K562 (cell line): ENCODE measurements around the gene RNF41. TPM values are rescaled to one million over a fixed set of nuclear protein-coding genes. Genes with fewer than 3 reads are reported as not detected.

Experiments
- ARHGAP35 ChIP-seq: fragments of 450-650 bp; IDR thresholded peaks from 2 replicates; pipeline ENCODE4 v1.6.1; 2018; ENCODE audit not compliant: partially characterized antibody
- BMI1 ChIP-seq: fragments of 150-350 bp; IDR thresholded peaks from 2 replicates; pipeline ENCODE4 v1.6.1; 2014; ENCODE audit warnings: low read length
- DMBX1 ChIP-seq: fragments of 250-450 bp; sonication (Bioruptor Pico); IDR thresholded peaks from 2 replicates; pipeline ENCODE4 v1.8.0; 2022; ENCODE audit warnings: inconsistent platforms, mild to moderate bottlenecking, moderate library complexity, borderline replicate concordance
- GABPB1 ChIP-seq: sonication (generic); formaldehyde crosslinking; IDR thresholded peaks from 2 replicates; pipeline ENCODE4 v1.8.0; 2022; ENCODE audit warnings: mild to moderate bottlenecking, missing genetic modification reagents
- HDAC3 ChIP-seq: fragments of 450-650 bp; IDR thresholded peaks from 2 replicates; pipeline ENCODE4 v1.6.1; 2018; ENCODE audit warnings: borderline replicate concordance, mild to moderate bottlenecking, moderate library complexity; ENCODE audit not compliant: partially characterized antibody
- HMG20A ChIP-seq: fragments of 450-650 bp; formaldehyde crosslinking; conservative IDR thresholded peaks from 2 replicates; pipeline ENCODE4 v1.4.0; 2020; ENCODE audit warnings: mild to moderate bottlenecking, mixed read lengths
- L3MBTL2 ChIP-seq: fragments of 450-650 bp; IDR thresholded peaks from 2 replicates; pipeline ENCODE4 v1.6.1; 2016; ENCODE audit warnings: mild to moderate bottlenecking, moderate library complexity
- NFRKB ChIP-seq: fragments of 450-650 bp; IDR thresholded peaks from 2 replicates; pipeline ENCODE4 v1.6.1; 2016; ENCODE audit warnings: low read depth
- PHB ChIP-seq: fragments of 250-450 bp; sonication (Bioruptor Pico); IDR thresholded peaks from 2 replicates; pipeline ENCODE4 v1.5.0; 2021
- POLR2B ChIP-seq: fragments of 450-650 bp; IDR thresholded peaks from 2 replicates; pipeline ENCODE4 v1.6.1; 2018; ENCODE audit warnings: low read depth; ENCODE audit not compliant: partially characterized antibody
- RFX5 ChIP-seq: IDR thresholded peaks from 2 replicates; pipeline ENCODE4 v1.6.1; 2011; ENCODE audit warnings: low read depth, mild to moderate bottlenecking, improper control_type of control experiment, low read length
- SETDB1 ChIP-seq: IDR thresholded peaks from one replicate; pipeline ENCODE4 v1.6.1; 2012; ENCODE audit warnings: low read length, control low read depth, inconsistent platforms
- SLC30A9 ChIP-seq: fragments of 250-450 bp; sonication (Bioruptor Pico); IDR thresholded peaks from 2 replicates; pipeline ENCODE4 v1.8.0; 2022; ENCODE audit warnings: mild to moderate bottlenecking, moderate library complexity
- SREBF2 ChIP-seq: sonication (generic); formaldehyde crosslinking; IDR thresholded peaks from 2 replicates; pipeline ENCODE4 v1.4.0; 2020; ENCODE audit warnings: mild to moderate bottlenecking, missing genetic modification reagents
- SRSF7 ChIP-seq: fragments of 200-400 bp; formaldehyde crosslinking; optimal IDR thresholded peaks from 2 replicates; pipeline ENCODE3; 2017; ENCODE audit warnings: mild to moderate bottlenecking, low read depth, low read length
- YY1 ChIP-seq, 3 experiments: IDR thresholded peaks; 2 replicates each; pipeline ENCODE4 v1.6.1; 2011; ENCODE audit warnings: low read length in 2 of 3, mild to moderate bottlenecking in 2 of 3, moderate library complexity in 2 of 3, borderline replicate concordance in 1 of 3, control low read depth in 1 of 3, low read depth in 1 of 3; ENCODE audit not compliant: insufficient read depth in 3 of 3, insufficient replicate concordance in 2 of 3, control insufficient read depth in 1 of 3, insufficient read length in 1 of 3; ENCODE audit errors: extremely low read depth in 1 of 3
- ZC3H11A ChIP-seq: IDR thresholded peaks from 2 replicates; pipeline ENCODE4 v1.6.1; 2012; ENCODE audit warnings: low read depth, low read length, improper control_type of control experiment
- ZNF184 ChIP-seq: sonication (generic); formaldehyde crosslinking; IDR thresholded peaks from 2 replicates; pipeline ENCODE4 v1.5.0; 2020; ENCODE audit warnings: missing genetic modification reagents
- ZNF224 ChIP-seq: sonication (generic); formaldehyde crosslinking; IDR thresholded peaks from 2 replicates; pipeline ENCODE4 v1.8.0; 2022; ENCODE audit warnings: mild to moderate bottlenecking, missing genetic modification reagents
- ZNF75A ChIP-seq: fragments of 450-650 bp; formaldehyde crosslinking; IDR thresholded peaks from 2 replicates; pipeline ENCODE4 v1.4.0; 2020; ENCODE audit warnings: mild to moderate bottlenecking
- ZNF785 ChIP-seq: fragments of 250-450 bp; sonication (Bioruptor Pico); IDR thresholded peaks from 2 replicates; pipeline ENCODE4 v1.4.0; 2020; ENCODE audit warnings: mild to moderate bottlenecking
- ZZZ3 ChIP-seq: fragments of 450-650 bp; IDR thresholded peaks from 2 replicates; pipeline ENCODE4 v1.6.1; 2016; ENCODE audit warnings: antibody characterized with exemption, mild to moderate bottlenecking, moderate library complexity
- polyA plus RNA-seq, 8 experiments: library from polyadenylated mRNA; depleted of rRNA in 4 of 8; stranded (reverse) in 5 of 8; unstranded in 3 of 8; fragments of >200 nt; fragmentation: Nextera tagmentation in 2 of 8; fragmentation: Illumina TruSeq in 1 of 8; extraction: Ambion mirVana in 2 of 8; extraction: Trizol in 1 of 8; gene quantifications; 2 replicates each; pipeline versions ENCODE4 v1.2.1 to v1.2.3, GENCODE V29; 2011 to 2014; ENCODE audit warnings: inconsistent platforms in 1 of 8, missing spikeins in 1 of 8
- total RNA-seq, 7 experiments: library from RNA; depleted of rRNA in 6 of 7; stranded (reverse); fragments of >200 nt in 6 of 7; fragmentation: Illumina TruSeq in 2 of 7; extraction: Trizol in 2 of 7; gene quantifications; 2 replicates each; pipeline versions ENCODE4 v1.2.1 to v1.2.3, GENCODE V29; 2011 to 2021; ENCODE audit warnings: low replicate concordance in 1 of 7
- TF ChIP-seq, protein P1 (sequence below): fragments of 450-650 bp; IDR thresholded peaks from 2 replicates; pipeline ENCODE4 v1.6.1; 2018; ENCODE audit warnings: mild to moderate bottlenecking, low read depth; ENCODE audit not compliant: partially characterized antibody
- TF ChIP-seq, protein P2 (sequence below): fragments of 450-650 bp; IDR thresholded peaks from 2 replicates; pipeline ENCODE4 v1.6.1; 2017; ENCODE audit warnings: mild to moderate bottlenecking, moderate library complexity
- TF ChIP-seq, protein P3 (sequence below): fragments of 250-450 bp; sonication (Bioruptor Pico); IDR thresholded peaks from 2 replicates; pipeline ENCODE4 v1.6.1; 2021; ENCODE audit warnings: mild to moderate bottlenecking
- TF ChIP-seq, protein P4 (sequence below), 3 experiments: fragments of 200-800 bp in 1 of 3; sonication (Bioruptor generic) in 1 of 3; sonication (generic) in 1 of 3; formaldehyde crosslinking in 1 of 3; IDR thresholded peaks; 2 replicates each; pipeline versions ENCODE4 v1.6.1 to v1.8.0; 2016 to 2022; ENCODE audit warnings: mild to moderate bottlenecking in 2 of 3, missing compliant biosample characterization in 2 of 3, missing genetic modification characterization in 2 of 3, missing genetic modification reagents in 1 of 3

RNF41 gene
- total and polyA plus RNA-seq, 9 of the 15 experiments (the other 6 are each of a cell fraction or from before 2014, with no cell fraction given), result 28.2 to 46.8 (median 33.8) TPM

DNA sequence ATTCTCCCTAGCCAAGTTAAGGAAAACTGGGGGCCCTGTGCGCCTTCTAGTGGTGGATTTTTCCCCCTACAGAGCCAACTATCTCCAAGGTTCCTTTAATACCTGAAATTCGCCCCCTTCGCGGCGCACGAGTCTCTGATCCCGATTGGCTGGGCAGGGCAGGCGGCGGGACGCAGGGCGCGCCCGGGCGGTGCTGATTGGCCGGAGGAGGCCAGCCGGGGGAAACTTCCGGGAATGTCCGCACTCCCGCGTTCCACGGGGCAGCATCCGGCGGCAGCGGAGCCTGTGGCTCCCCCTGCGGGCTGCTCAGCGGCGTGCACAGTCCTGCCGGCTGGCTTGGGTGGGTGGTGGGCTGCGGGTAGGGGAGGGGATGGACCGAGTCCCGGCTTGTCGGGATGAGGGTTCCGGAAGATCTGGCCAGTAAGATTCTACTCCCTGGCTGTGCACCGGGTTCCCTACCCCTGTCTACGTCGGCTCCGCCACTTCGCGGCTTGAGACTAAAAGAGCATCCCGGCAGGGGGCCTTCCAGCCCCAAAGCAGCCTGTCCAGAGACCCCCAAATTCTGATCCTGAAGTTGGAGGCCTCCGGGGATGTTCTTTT is 2.5 kb upstream of the RNF41 start, which contains the start of gene NABP2 (continued):
- TF ChIP-seq SRSF7 (no peak), ZNF75A (CRISPR knock-in tag) (no peak), GABPB1 (peak; percentile 94), ZNF184 (CRISPR knock-in tag) (no peak), SREBF2 (CRISPR knock-in tag) (no peak), HMG20A (no peak), PHB (no peak), BMI1 (no peak), ZC3H11A (no peak), RFX5 (no peak), L3MBTL2 (peak; percentile 93), ZNF224 (CRISPR knock-in tag) (no peak), ZNF785 (CRISPR knock-in tag) (no peak), SLC30A9 (CRISPR knock-in tag) (no peak), POLR2B (no peak), HDAC3 (no peak), ARHGAP35 (no peak), SETDB1 (no peak), ZZZ3 (peak; percentile 86), DMBX1 (CRISPR knock-in tag) (no peak), YY1 (IDR thresholded peaks at IDR 0.05; ENCODE audit: borderline replicate concordance in 1 of 3, control insufficient read depth in 1 of 3, extremely low read depth in 1 of 3, insufficient read depth in 3 of 3, insufficient read length in 1 of 3, insufficient replicate concordance in 2 of 3, low read depth in 1 of 3, low read length in 2 of 3) (peak in 2 of 3 experiments; percentile 74 to 80), NFRKB (0 out of 2 replicates have a peak, but pooled peaks have one; percentile 16)
- TF ChIP-seq, protein P1, sequence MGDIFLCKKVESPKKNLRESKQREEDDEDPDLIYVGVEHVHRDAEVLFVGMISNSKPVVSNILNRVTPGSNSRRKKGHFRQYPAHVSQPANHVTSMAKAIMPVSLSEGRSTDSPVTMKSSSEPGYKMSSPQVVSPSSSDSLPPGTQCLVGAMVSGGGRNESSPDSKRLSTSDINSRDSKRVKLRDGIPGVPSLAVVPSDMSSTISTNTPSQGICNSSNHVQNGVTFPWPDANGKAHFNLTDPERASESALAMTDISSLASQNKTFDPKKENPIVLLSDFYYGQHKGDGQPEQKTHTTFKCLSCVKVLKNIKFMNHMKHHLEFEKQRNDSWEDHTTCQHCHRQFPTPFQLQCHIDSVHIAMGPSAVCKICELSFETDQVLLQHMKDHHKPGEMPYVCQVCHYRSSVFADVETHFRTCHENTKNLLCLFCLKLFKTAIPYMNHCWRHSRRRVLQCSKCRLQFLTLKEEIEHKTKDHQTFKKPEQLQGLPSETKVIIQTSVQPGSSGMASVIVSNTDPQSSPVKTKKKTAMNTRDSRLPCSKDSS, result no peak
- TF ChIP-seq, protein P2, sequence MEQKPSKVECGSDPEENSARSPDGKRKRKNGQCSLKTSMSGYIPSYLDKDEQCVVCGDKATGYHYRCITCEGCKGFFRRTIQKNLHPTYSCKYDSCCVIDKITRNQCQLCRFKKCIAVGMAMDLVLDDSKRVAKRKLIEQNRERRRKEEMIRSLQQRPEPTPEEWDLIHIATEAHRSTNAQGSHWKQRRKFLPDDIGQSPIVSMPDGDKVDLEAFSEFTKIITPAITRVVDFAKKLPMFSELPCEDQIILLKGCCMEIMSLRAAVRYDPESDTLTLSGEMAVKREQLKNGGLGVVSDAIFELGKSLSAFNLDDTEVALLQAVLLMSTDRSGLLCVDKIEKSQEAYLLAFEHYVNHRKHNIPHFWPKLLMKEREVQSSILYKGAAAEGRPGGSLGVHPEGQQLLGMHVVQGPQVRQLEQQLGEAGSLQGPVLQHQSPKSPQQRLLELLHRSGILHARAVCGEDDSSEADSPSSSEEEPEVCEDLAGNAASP, result no peak
- TF ChIP-seq, protein P3, sequence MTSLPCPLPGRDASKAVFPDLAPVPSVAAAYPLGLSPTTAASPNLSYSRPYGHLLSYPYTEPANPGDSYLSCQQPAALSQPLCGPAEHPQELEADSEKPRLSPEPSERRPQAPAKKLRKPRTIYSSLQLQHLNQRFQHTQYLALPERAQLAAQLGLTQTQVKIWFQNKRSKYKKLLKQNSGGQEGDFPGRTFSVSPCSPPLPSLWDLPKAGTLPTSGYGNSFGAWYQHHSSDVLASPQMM (CRISPR knock-in tag), result no peak
- TF ChIP-seq, protein P4, sequence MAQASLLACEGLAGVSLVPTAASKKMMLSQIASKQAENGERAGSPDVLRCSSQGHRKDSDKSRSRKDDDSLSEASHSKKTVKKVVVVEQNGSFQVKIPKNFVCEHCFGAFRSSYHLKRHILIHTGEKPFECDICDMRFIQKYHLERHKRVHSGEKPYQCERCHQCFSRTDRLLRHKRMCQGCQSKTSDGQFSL (CRISPR knock-in tag; IDR thresholded peaks at IDR 0.05), result no peak
- TF ChIP-seq, protein P4 (tag; IDR thresholded peaks at IDR 0.05), result no peak
